ENCODE measurements around the gene CBARP. TPM values are rescaled to one million over a fixed set of nuclear protein-coding genes. Genes with fewer than 3 reads are reported as not detected.

CBARP gene
- polyA plus RNA-seq, 1 of the 3 experiments (the other 2 are of a cell fraction) = 5.1 TPM

DNA sequence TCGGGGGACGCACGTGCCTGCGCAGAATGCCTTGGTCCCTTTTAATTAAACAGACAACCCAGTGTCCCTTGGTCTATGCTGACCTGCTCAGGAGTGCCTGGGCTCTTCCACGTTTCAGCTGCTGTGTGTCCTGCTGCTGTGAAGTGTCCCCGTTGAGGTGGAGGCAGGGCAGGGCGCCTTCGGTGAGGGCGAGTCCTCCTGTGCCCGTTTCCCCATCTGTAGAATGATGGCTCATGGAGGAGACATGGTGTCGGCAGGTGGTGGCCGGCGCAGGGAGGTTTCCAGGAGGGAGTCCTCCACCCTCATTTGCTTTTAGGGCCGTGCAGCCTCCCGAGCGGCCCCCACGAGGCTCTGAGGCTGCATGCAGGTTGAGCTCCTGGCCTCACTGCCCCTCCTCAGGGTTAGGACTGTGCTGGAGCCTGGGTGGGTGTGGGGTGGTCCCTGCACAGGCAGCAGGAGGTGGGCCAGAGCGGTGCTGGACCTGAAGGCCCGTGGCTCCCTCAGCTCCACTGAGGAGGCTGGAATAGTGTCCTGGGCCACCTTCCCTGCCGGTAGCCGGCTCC, 23.4 kb downstream of the CBARP start:
- Histone ChIP-seq H3K9me3 (no peaks in the 10 kb centered on the region), H3K27ac (ENCODE audit: low read depth in 2 of 2, low read length in 1 of 2) (peak overlapping the region; percentile 90 to 92), H3K4me1 (ENCODE audit: control insufficient read depth in 1 of 2, insufficient read depth in 2 of 2, low read depth in 1 of 2, low read length in 1 of 2) (peaks cover 35 to 39% of the 10 kb centered on the region in 2 experiments; a peak in 3 of 4 replicates), H3K9me2 (no peaks in the 10 kb centered on the region), H3K4me2 (peak overlapping the region; percentile 79), H4K20me1 (ENCODE audit: insufficient read depth) (peaks cover 9% of the 10 kb centered on the region; the same call in 1 of the 2 replicates), H3K79me2 (ENCODE audit: insufficient read depth) (peaks cover 97% of the 10 kb centered on the region), H3K27me3 (ENCODE audit: insufficient read depth) (no peaks in the 10 kb centered on the region), H3K9ac (peak overlapping the region; percentile 61; the same call in 1 of the 2 replicates), H3F3A (replicated peaks; ENCODE audit: insufficient read depth) (peaks cover 36% of the 10 kb centered on the region), H3K4me3 (ENCODE audit: low read depth in 2 of 2, low read length in 1 of 2) (no peak overlapping the region; a peak in 1 of 4 replicates), H2AFZ (ENCODE audit: low read depth) (no peak overlapping the region), H3K36me3 (replicated peaks in 1 of 2; ENCODE audit: control insufficient read depth in 1 of 2, insufficient read depth in 2 of 2, low read length in 1 of 2) (peaks cover 4 to 11% of the 10 kb centered on the region in 2 experiments)
- TF ChIP-seq POLR2AphosphoS5 (IDR thresholded peaks at IDR 0.05; ENCODE audit: low read depth, low read length) (no peak), MEF2A (IDR thresholded peaks at IDR 0.05; ENCODE audit: borderline replicate concordance, low read depth) (no peak), FOXJ3 (CRISPR knock-in tag; IDR thresholded peaks at IDR 0.05) (no peak), SMC3 (IDR thresholded peaks at IDR 0.05; ENCODE audit: low read depth, low read length) (no peak), SIN3A (IDR thresholded peaks at IDR 0.05; ENCODE audit: borderline replicate concordance, low read depth, low read length) (no peak), GABPA (IDR thresholded peaks at IDR 0.05; ENCODE audit: low read depth) (no peak)
- TF ChIP-seq, protein P1, sequence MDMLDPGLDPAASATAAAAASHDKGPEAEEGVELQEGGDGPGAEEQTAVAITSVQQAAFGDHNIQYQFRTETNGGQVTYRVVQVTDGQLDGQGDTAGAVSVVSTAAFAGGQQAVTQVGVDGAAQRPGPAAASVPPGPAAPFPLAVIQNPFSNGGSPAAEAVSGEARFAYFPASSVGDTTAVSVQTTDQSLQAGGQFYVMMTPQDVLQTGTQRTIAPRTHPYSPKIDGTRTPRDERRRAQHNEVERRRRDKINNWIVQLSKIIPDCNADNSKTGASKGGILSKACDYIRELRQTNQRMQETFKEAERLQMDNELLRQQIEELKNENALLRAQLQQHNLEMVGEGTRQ (IDR thresholded peaks at IDR 0.05; ENCODE audit: borderline replicate concordance, low read depth, low read length) = no peak
- POLR2A ChIA-PET = interaction anchor here (2.7 kb wide), 1 partner anchor 55 kb away, joined by 10 read pairs; the partner anchor contains the start of gene CIRBP
- CTCF ChIA-PET = interaction anchor here (0.7 to 5.5 kb wide), 10 partner anchors 8 to 150 kb away, joined by 3 to 43 read pairs (median 8); partner anchors contain the start of gene ATP5F1D
- no peak for DNase-seq
- 89% methylated on average over 8 of the region's 21 CpGs for whole genome bisulfite sequencing (ENCODE audit: low lambda C conversion rate)

DNA sequence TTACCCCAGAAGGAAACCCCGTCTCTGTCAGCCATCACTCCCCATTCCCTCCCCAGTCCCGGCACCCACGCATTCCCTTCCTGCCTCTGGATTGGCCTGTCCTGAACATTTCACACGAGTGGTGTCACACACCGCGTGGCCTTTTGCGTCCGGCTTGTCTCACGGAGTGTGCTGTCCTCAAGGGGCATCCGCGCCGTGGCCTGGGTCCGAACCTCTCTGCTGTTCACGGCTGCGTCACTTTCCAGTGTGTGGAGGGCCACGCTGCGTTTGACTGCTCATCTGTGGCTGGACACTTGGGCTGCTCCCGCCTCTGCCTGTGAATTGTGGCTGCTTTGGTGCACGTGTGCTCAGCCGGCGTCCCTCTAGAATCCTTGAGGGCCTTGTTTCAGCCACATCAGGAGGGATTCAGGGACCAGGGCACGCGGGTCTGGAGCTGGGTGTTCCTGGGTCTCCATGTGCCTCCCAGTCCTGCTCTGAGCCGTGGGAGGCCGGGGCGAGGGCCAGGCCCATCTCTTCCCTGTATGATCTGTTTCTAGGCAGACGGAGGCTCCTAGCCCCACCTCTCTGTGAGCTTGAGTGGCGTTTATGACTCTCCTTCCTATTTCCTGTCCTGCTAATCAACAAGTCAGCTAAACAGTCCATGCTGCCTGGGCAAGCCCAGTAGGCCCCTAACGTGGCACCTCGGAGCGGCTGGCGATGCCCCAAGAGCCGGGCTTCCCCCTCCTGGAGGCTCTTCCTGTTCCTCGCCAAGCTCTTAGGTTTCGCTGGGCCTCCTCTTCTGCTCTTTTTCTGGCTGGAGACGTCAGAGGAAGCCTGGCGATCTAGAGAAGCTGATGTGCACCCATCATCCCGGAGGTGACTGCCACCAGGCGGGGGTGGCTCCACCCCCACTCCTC, 24.2 kb downstream of the CBARP start:
- H3K27me3 ChIP-seq (ENCODE audit: insufficient read depth) = no peaks in the 10 kb centered on the region
- peak overlapping the region; percentile 79 for H3K4me2 ChIP-seq
- H3K9me2 ChIP-seq = no peaks in the 10 kb centered on the region
- CTCF ChIA-PET = interaction anchor here (0.7 to 5.5 kb wide), 11 partner anchors 9 to 149 kb away, joined by 3 to 43 read pairs (median 7); partner anchors contain the start of gene ATP5F1D
- peak overlapping the region; percentile 61 for H3K9ac ChIP-seq
- 64% methylated on average over 26 of the region's 39 CpGs for WGBS (ENCODE audit: low lambda C conversion rate)
- peaks cover 4 to 11% of the 10 kb centered on the region in 2 experiments for H3K36me3 ChIP-seq (replicated peaks in 1 of 2; ENCODE audit: control insufficient read depth in 1 of 2, insufficient read depth in 2 of 2, low read length in 1 of 2)
- H3K4me3 ChIP-seq (ENCODE audit: low read depth in 2 of 2, low read length in 1 of 2) = 0 out of 4 replicates have a peak overlapping the region, but pooled peaks of 1 of the 2 experiments have one; percentile 13
- H3K79me2 ChIP-seq (ENCODE audit: insufficient read depth) = peaks cover 99% of the 10 kb centered on the region
- H3K27ac ChIP-seq (ENCODE audit: low read depth in 2 of 2, low read length in 1 of 2) = peak overlapping the region; percentile 90 to 92
- peaks cover 36% of the 10 kb centered on the region for H3F3A ChIP-seq (replicated peaks; ENCODE audit: insufficient read depth)
- H4K20me1 ChIP-seq (ENCODE audit: insufficient read depth) = peaks cover 12% of the 10 kb centered on the region
- H2AFZ ChIP-seq (ENCODE audit: low read depth) = no peak overlapping the region
- POLR2A ChIA-PET = interaction anchor here (2.7 kb wide), 1 partner anchor 56 kb away, joined by 10 read pairs; the partner anchor contains the start of gene CIRBP
- DNase-seq = peak; percentile 57
- no peaks in the 10 kb centered on the region for H3K9me3 ChIP-seq
- H3K4me1 ChIP-seq (ENCODE audit: control insufficient read depth in 1 of 2, insufficient read depth in 2 of 2, low read depth in 1 of 2, low read length in 1 of 2) = peaks cover 35 to 39% of the 10 kb centered on the region in 2 experiments; a peak in 3 of 4 replicates
- TF ChIP-seq, protein P2, sequence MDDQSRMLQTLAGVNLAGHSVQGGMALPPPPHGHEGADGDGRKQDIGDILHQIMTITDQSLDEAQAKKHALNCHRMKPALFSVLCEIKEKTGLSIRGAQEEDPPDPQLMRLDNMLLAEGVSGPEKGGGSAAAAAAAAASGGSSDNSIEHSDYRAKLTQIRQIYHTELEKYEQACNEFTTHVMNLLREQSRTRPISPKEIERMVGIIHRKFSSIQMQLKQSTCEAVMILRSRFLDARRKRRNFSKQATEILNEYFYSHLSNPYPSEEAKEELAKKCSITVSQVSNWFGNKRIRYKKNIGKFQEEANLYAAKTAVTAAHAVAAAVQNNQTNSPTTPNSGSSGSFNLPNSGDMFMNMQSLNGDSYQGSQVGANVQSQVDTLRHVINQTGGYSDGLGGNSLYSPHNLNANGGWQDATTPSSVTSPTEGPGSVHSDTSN (IDR thresholded peaks at IDR 0.05) = peak; percentile 88
- TF ChIP-seq RCOR1 (IDR thresholded peaks at IDR 0.05; ENCODE audit: low read length) = no peak
- no peak for TF ChIP-seq FOXJ3 (CRISPR knock-in tag; IDR thresholded peaks at IDR 0.05)
- TF ChIP-seq EZH2phosphoT487 (IDR thresholded peaks at IDR 0.05; ENCODE audit: borderline replicate concordance, low read depth) = no peak
- peak; percentile 72 for TF ChIP-seq RFX5 (IDR thresholded peaks at IDR 0.05; ENCODE audit: low read length)
- no peak for TF ChIP-seq TCF12 (IDR thresholded peaks at IDR 0.05)
- TF ChIP-seq, protein P3, sequence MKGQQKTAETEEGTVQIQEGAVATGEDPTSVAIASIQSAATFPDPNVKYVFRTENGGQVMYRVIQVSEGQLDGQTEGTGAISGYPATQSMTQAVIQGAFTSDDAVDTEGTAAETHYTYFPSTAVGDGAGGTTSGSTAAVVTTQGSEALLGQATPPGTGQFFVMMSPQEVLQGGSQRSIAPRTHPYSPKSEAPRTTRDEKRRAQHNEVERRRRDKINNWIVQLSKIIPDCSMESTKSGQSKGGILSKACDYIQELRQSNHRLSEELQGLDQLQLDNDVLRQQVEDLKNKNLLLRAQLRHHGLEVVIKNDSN (IDR thresholded peaks at IDR 0.05; ENCODE audit: borderline replicate concordance, low read depth) = no peak
- no peak for TF ChIP-seq FOSL2 (IDR thresholded peaks at IDR 0.05; ENCODE audit: borderline replicate concordance, low read depth)
- TF ChIP-seq, protein P4, sequence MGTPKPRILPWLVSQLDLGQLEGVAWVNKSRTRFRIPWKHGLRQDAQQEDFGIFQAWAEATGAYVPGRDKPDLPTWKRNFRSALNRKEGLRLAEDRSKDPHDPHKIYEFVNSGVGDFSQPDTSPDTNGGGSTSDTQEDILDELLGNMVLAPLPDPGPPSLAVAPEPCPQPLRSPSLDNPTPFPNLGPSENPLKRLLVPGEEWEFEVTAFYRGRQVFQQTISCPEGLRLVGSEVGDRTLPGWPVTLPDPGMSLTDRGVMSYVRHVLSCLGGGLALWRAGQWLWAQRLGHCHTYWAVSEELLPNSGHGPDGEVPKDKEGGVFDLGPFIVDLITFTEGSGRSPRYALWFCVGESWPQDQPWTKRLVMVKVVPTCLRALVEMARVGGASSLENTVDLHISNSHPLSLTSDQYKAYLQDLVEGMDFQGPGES (IDR thresholded peaks at IDR 0.05; ENCODE audit: low read depth, low read length) = no peak
- TF ChIP-seq, protein P1 (IDR thresholded peaks at IDR 0.05; ENCODE audit: borderline replicate concordance, low read depth, low read length) = no peak
- no peak for TF ChIP-seq NRF1 (IDR thresholded peaks at IDR 0.05; ENCODE audit: low read depth, low read length)
- no peak for TF ChIP-seq GATA2 (CRISPR knock-in tag; IDR thresholded peaks at IDR 0.05)
- TF ChIP-seq SIN3A (IDR thresholded peaks at IDR 0.05; ENCODE audit: borderline replicate concordance, low read depth, low read length) = peak; percentile 70; the same call in 1 of the 2 replicates
- no peak for TF ChIP-seq JUND (IDR thresholded peaks at IDR 0.05)

Data from SK-N-SH (cell line).